ENCODE data around the gene NUS1.
"Not testable (repeated sequence)": the region's sequence is repeated elsewhere in the genome, so short reads cannot be mapped to it uniquely, and the experiment has no call there.

The NUS1 gene

DNA sequence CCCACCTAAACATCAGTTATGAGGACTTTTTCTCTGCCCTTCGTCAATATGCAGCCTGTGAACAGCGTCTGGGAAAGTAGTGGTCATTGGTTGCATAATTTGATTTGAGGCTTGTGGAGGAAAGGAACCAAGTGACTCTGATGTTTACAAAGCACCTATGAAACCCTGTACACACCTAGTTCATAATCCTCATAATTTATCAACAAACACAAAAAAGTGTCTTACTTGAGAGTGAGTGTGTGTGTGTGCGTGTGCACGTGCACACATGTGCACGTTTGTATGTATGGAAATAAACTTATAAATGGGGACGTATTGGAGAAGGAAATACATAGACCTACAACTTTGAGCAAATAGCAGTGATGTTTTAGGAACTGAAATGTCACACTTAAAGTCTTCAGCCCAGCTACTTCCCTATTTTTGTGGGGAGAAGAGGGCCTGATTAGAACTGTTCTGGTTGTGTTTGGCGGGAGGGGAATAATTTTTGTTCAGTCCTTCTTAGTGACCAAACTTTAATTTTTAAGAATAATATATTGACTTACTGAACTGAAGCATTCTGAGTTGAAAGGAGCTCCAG is 31.8 kb downstream of the NUS1 start:
- in situ Hi-C loops (cut with HindIII; ENCODE audit: low sequenced_read_pairs), result not testable (repeated sequence)

- in situ Hi-C loops (cut with HindIII; ENCODE audit: low sequenced_read_pairs), result no loop called here
Observed at GRCh38 chr6:117711369-117711768, 36.1 kb downstream of the NUS1 start.

DNA sequence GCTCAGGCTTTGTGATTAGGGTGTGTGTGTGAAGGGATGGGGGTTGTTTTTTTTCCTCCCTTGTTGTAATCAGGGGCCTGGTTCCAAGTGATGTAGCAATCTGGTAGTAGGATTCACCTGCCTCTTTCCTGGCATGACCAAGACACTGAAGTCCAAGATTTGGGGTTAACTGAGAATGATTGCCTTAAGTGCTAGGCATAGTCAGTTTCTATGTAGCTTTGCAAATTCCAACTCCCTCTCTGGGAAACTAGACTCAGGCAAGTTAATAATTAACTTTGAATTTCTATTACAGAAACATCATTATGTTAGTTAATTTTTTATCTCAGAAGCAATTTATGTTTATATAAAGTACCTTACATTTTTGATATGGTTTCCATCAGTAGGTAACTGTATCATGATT is 43.6 kb downstream of the NUS1 start:
- in situ Hi-C loops (cut with HindIII; ENCODE audit: low sequenced_read_pairs), result no loop called here

DNA sequence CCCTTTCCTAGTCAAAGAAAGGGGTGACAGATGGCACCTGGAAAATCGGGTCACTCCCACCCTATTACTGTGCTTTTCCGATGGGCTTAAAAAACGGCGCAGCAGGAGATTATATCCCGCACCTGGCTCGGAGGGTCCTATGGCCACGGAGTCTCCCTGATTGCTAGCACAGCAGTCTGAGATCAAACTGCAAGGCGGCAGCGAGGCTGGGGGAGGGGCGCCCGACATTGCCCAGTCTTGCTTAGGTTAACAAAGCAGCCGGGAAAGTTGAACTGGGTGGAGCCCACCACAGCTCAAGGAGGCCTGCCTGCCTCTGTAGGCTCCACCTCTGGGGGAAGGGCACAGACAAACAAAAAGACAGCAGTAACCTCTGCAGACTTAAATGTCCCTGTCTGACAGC is 46.3 kb downstream of the NUS1 start:
- in situ Hi-C loops (cut with HindIII; ENCODE audit: low sequenced_read_pairs), result not testable (repeated sequence)

DNA sequence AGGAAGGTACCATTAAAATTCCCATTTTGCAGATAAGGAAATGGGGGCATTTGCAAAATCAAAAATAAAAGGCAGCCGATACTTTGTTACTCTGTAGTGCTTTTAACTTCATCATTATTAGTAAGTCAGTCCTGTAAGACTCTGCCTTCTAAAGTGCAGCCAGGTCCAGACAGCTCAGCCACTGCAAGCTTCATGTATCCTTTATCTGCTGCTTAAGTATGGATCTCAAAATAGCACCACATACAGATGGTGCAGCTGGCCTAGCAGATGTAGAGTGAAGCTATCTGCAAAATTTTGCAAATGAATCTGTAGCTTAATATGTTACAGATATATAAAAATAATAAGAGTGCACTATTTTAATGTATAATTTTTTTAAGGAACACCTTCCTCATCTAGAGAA is 53.4 kb downstream of the NUS1 start:
- in situ Hi-C loops (cut with HindIII; ENCODE audit: low sequenced_read_pairs), result no loop called here

DNA sequence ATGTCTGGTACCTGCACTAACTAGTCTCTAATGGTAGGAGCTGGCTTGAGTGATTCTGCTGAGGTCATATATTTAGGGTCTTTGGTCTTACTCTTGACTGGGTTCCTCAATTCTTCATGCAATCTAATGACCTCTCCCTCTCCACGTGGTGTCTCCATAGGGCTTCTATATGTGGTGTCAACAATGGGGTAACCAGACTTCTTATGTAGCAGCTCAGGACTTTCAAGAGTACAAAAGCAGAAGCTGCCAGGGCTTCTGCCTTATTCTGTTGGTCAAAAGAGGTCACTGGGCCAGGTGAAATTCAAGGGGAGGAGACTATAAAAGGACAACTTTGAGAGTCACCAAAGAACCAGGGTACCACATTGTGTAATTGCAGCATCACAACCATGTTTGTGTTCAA is 54.3 kb downstream of the NUS1 start:
- in situ Hi-C loops (cut with HindIII; ENCODE audit: low sequenced_read_pairs), result loop anchor here (5.0 kb wide), 1 partner anchor 63 kb away; no protein-coding TSS in a partner anchor

GRCh38 chr6:117733341-117733740 is 58.1 kb downstream of the NUS1 start:
- in situ Hi-C loops (cut with HindIII; ENCODE audit: low sequenced_read_pairs), result loop anchor here (5.0 kb wide), 1 partner anchor 59 kb away; no protein-coding TSS in a partner anchor

- in situ Hi-C loops (cut with HindIII; ENCODE audit: low sequenced_read_pairs), result no loop called here
Observed at GRCh38 chr6:117739869-117740268, 64.6 kb downstream of the NUS1 start.

GRCh38 chr6:117740605-117741004 is 65.3 kb downstream of the NUS1 start:
- in situ Hi-C loops (cut with HindIII; ENCODE audit: low sequenced_read_pairs), result no loop called here

- in situ Hi-C loops (cut with HindIII; ENCODE audit: low sequenced_read_pairs), result not testable (repeated sequence)
Observed at GRCh38 chr6:117750675-117751074, 75.4 kb downstream of the NUS1 start.

All from endothelial cell of hepatic sinusoid (primary cell).